BE2C (cell line): Measurements from ENCODE around the gene NFE2L3.

Source experiments
- DNase-seq: peaks from one replicate; pipeline ENCODE4 v3.0.0-alpha.2; 2020
- H3K27me3 ChIP-seq: fragments of 250-450 bp; sonication (Bioruptor Pico); 2 replicates; pipeline ENCODE4 v1.5.1; 2020; ENCODE audit warnings: mild to moderate bottlenecking
- H3K36me3 ChIP-seq: fragments of 250-450 bp; sonication (Bioruptor Pico); 2 replicates; pipeline ENCODE4 v1.5.1; 2020; ENCODE audit warnings: mild to moderate bottlenecking
- H3K4me1 ChIP-seq: fragments of 250-450 bp; sonication (Bioruptor Pico); 2 replicates; pipeline ENCODE4 v1.5.1; 2020
- H3K4me3 ChIP-seq: 2 replicates; pipeline ENCODE4 v1.5.1; 2011; ENCODE audit warnings: low read depth, low read length
- H3K9me3 ChIP-seq: fragments of 250-450 bp; sonication (Bioruptor Pico); 2 replicates; pipeline ENCODE4 v1.5.1; 2020
- CTCF ChIP-seq: IDR thresholded peaks from 2 replicates; pipeline ENCODE4 v1.5.1; 2012; ENCODE audit warnings: mild to moderate bottlenecking, low read depth, low read length

The NFE2L3 gene

GRCh38 chr7:26233902-26234511 is 82.0 kb downstream of the NFE2L3 start:
- H3K9me3 ChIP-seq, result no peaks in the 10 kb centered on the region
- no peak for TF ChIP-seq CTCF
- peaks cover 15% of the 10 kb centered on the region for H3K27me3 ChIP-seq

More at GRCh38 chr7:26233902-26234511, 82.0 kb downstream of the NFE2L3 start:
- no peak overlapping the region for H3K4me3 ChIP-seq
- DNase-seq, result no peak
- no peaks in the 10 kb centered on the region for H3K4me1 ChIP-seq
- no peaks in the 10 kb centered on the region for H3K36me3 ChIP-seq
